RCC 7860 (cell line): ENCODE results near the gene EEF1A2.

Experiments
- DNase-seq: peaks from one replicate; pipeline ENCODE4 v3.0.0-alpha.2; 2015; ENCODE audit warnings: low spot score
- FAIRE-seq: peaks from 2 replicates; lab custom pipeline; 2012; peaks lifted over from hg19 to GRCh38; lab: Jason Lieb, UNC

The EEF1A2 gene

DNA sequence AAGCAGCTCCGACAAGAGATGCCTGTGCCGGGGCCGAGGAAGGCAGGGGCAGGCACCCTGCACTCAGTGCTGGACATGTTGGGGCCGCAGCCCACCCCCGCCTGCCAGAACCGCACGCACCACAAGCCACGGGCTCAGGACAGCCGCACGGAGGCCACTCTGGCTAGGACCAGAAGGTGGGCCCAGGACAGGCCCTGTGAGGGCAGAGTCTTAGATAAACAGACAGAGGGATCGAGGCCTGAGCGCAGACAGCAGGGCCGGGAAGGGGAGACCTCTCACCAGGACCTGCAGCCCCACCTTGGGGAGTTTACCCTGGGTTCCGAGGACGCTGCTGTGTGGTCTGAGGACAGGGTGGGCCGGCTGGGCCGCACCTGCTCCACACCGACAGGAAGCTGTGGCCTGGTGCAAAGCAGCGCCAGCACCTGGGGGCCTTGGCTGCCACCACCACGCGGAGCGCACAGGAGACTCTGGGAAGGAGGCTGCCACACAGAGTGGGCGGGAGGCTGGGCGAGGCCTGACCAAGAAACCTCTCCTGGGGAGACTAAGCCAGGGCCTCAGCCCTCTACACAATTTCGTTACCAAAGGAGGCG is 58.4 kb downstream of the EEF1A2 start:
- FAIRE-seq = no peak
- no peak for DNase-seq

- FAIRE-seq (no peak), DNase-seq (no peak)
These were observed 59.0 kb downstream of the EEF1A2 start for GRCh38 chr20:63439866-63440265.

DNA sequence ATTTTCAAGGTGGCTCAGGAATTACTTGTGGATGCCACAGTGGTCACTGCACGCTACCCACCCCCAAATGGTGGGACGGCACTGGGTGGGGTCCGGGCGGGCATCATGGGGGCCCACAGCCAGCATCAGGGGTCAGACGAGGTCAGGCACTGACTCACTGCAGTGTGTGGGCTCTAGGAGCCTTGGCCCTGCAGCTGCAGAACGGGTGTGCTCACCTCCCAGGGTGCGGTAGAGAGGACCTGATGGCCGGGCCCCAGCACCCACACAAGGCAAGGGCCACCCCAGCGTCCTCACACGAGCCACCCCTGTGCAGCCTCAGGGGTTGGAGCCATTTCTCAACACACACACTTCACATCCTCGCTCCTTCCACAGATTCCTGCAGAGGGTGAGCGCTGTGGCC is 60.8 kb downstream of the EEF1A2 start:
- DNase-seq = no peak
- no peak for FAIRE-seq
